GM18861 (cell line): ENCODE results near the gene SUGP2.

ENCODE experiments used
- ATAC-seq: cut with Tn5 transposase; IDR thresholded peaks from one replicate; pipeline ENCODE4 v1.9.1; 2021; ENCODE audit not compliant: unreplicated experiment

The SUGP2 gene

GRCh38 chr19:18992696-18993095 is 40.6 kb downstream of the SUGP2 start:
- no peak for ATAC-seq

- ATAC-seq, result no peak
Observed at GRCh38 chr19:18991468-18991867, 41.8 kb downstream of the SUGP2 start.

- no peak for ATAC-seq
Observed at GRCh38 chr19:18991006-18991405, 42.3 kb downstream of the SUGP2 start.

- no peak for ATAC-seq
Observed at GRCh38 chr19:18990128-18990708, 43.1 kb downstream of the SUGP2 start.

- ATAC-seq, result no peak
Observed at GRCh38 chr19:18989316-18989715, 44.0 kb downstream of the SUGP2 start.

- no peak for ATAC-seq
Observed at GRCh38 chr19:18987456-18987855, 45.9 kb downstream of the SUGP2 start.

GRCh38 chr19:18985257-18985656 is 48.1 kb downstream of the SUGP2 start:
- ATAC-seq, result no peak

GRCh38 chr19:18984251-18984650 is 49.1 kb downstream of the SUGP2 start:
- no peak for ATAC-seq

GRCh38 chr19:18982669-18983068 is 50.6 kb downstream of the SUGP2 start:
- no peak for ATAC-seq

- ATAC-seq, result no peak
Observed at GRCh38 chr19:18980432-18981020, 52.8 kb downstream of the SUGP2 start.

- ATAC-seq, result no peak
Observed at GRCh38 chr19:18978616-18979015, 54.7 kb downstream of the SUGP2 start.

GRCh38 chr19:18975869-18976268 is 57.4 kb downstream of the SUGP2 start:
- no peak for ATAC-seq

- no peak for ATAC-seq
Observed at GRCh38 chr19:18975011-18975410, 58.3 kb downstream of the SUGP2 start.

GRCh38 chr19:18972851-18973250 is 60.5 kb downstream of the SUGP2 start:
- ATAC-seq, result no peak

GRCh38 chr19:18972301-18972811 is 61.0 kb downstream of the SUGP2 start:
- ATAC-seq, result no peak

- ATAC-seq, result no peak
Observed at GRCh38 chr19:18969931-18970659, 63.2 kb downstream of the SUGP2 start.

GRCh38 chr19:18967358-18968146 is 65.8 kb downstream of the SUGP2 start:
- ATAC-seq, result no peak

- no peak for ATAC-seq
Observed at GRCh38 chr19:18966307-18966706, 67.0 kb downstream of the SUGP2 start.

- no peak for ATAC-seq
Observed at GRCh38 chr19:18964121-18964520, 69.2 kb downstream of the SUGP2 start.

- ATAC-seq, result no peak
Observed at GRCh38 chr19:18961767-18962620, 71.3 kb downstream of the SUGP2 start.

- no peak for ATAC-seq
Observed at GRCh38 chr19:18960370-18960769, 72.9 kb downstream of the SUGP2 start.
